Smooth muscle cell (in vitro differentiated cells): Measurements from ENCODE around the gene MTERF2. TPM values are rescaled to one million over a fixed set of nuclear protein-coding genes. Genes with fewer than 3 reads are reported as not detected.

Experiments used
- DNase-seq: peaks from one replicate; lab custom pipeline; 2025; ENCODE audit not compliant: unreplicated experiment; lab: John Stamatoyannopoulos, UW
- H2AFZ ChIP-seq: fragments of 200-600 bp; sonication (generic); 2 replicates; pipeline ENCODE4 v1.6.0; 2016; ENCODE audit warnings: antibody characterized with exemption, low read depth, mild to moderate bottlenecking
- H3F3A ChIP-seq: fragments of 200-600 bp; sonication (generic); 2 replicates; pipeline ENCODE4 v1.6.0; 2017; ENCODE audit warnings: antibody characterized with exemption, low read depth
- H3K27ac ChIP-seq: fragments of 200-600 bp; sonication (generic); 2 replicates; pipeline ENCODE4 v1.5.1; 2016; ENCODE audit warnings: low read depth, mild to moderate bottlenecking
- H3K27me3 ChIP-seq: fragments of 200-600 bp; sonication (generic); 2 replicates; pipeline ENCODE4 v1.6.1; 2016; ENCODE audit warnings: low read depth, mild to moderate bottlenecking
- H3K36me3 ChIP-seq: fragments of 200-600 bp; sonication (generic); 2 replicates; pipeline ENCODE4 v1.5.1; 2016; ENCODE audit warnings: low read depth
- H3K4me1 ChIP-seq: fragments of 200-600 bp; sonication (generic); 2 replicates; pipeline ENCODE4 v1.5.1; 2016; ENCODE audit warnings: low read depth
- H3K4me2 ChIP-seq: fragments of 200-600 bp; sonication (generic); 2 replicates; pipeline ENCODE4 v1.6.0; 2016; ENCODE audit warnings: mild to moderate bottlenecking
- H3K4me3 ChIP-seq: fragments of 200-600 bp; sonication (generic); 2 replicates; pipeline ENCODE4 v1.5.1; 2016; ENCODE audit warnings: mild to moderate bottlenecking
- H3K79me2 ChIP-seq: fragments of 200-600 bp; sonication (generic); 2 replicates; pipeline ENCODE4 v1.6.0; 2016; ENCODE audit warnings: low read depth, mild to moderate bottlenecking
- H3K9ac ChIP-seq: fragments of 200-600 bp; sonication (generic); 2 replicates; pipeline ENCODE4 v1.6.0; 2016; ENCODE audit warnings: low read depth
- H3K9me3 ChIP-seq: fragments of 200-600 bp; sonication (generic); replicated peaks from 2 replicates; pipeline ENCODE4 v1.5.1; 2016; ENCODE audit warnings: low read depth
- H4K20me1 ChIP-seq: fragments of 200-600 bp; sonication (generic); 2 replicates; pipeline ENCODE4 v1.6.0; 2016; ENCODE audit warnings: low read depth
- CTCF ChIP-seq: fragments of 200-600 bp; sonication (generic); IDR thresholded peaks from 2 replicates; pipeline ENCODE4 v1.5.1; 2017; ENCODE audit warnings: borderline replicate concordance, mild to moderate bottlenecking, antibody characterized with exemption; ENCODE audit not compliant: insufficient read depth, poor library complexity, severe bottlenecking
- WGBS: methylation state at CpG from one replicate; pipeline ENCODE4 v1.1.7; 2016; ENCODE audit warnings: low lambda C conversion rate; 5-methylcytosine and 5-hydroxymethylcytosine counted together
- polyA plus RNA-seq: library from polyadenylated mRNA; unstranded; fragments of >200 nt; fragmentation: Nextera tagmentation; extraction: Ambion mirVana; gene quantifications from 2 replicates; pipeline ENCODE4 v1.2.1, GENCODE V29; 2016
- total RNA-seq: library from RNA; depleted of rRNA; stranded (reverse); fragments of >200 nt; gene quantifications from 2 replicates; pipeline ENCODE4 v1.2.3, GENCODE V29; 2014

Gene MTERF2
- total and polyA plus RNA-seq, 2 experiments from 2014 or later: 2.8 to 5.0 TPM

GRCh38 chr12:106945261-106945851 lies 41.6 kb downstream of the MTERF2 start:
- Histone ChIP-seq H3K4me2 (no peak overlapping the region), H3K4me3 (no peak overlapping the region), H2AFZ (no peak overlapping the region), H3K4me1 (no peaks in the 10 kb centered on the region), H3K79me2 (no peaks in the 10 kb centered on the region), H3K9ac (no peak overlapping the region), H3K27ac (no peak overlapping the region), H4K20me1 (no peaks in the 10 kb centered on the region), H3K27me3 (no peaks in the 10 kb centered on the region), H3K9me3 (no peaks in the 10 kb centered on the region), H3K36me3 (no peaks in the 10 kb centered on the region), H3F3A (no peaks in the 10 kb centered on the region)
- DNase-seq: no peak
- WGBS: 3% methylated on average over 1 of the region's 1 CpG
- TF ChIP-seq CTCF: no peak

DNA sequence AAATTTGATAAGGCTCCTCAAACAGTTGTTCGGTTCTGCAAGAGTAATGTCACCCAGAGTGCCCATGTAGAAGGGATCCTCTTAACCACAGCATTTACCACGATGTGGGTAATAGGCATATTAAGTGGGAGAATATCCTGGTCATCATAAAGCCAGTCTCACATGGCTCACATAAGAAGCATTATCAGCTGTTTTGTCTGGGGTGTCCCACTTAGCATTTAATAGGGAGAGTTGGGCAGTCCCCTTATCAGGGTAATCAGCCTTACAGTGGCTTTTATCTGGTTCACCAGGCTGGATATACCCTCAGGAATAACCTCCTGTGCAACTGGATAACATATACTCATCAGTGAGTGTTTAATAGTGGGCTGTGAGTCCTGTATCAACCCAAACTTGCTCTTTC lies 44.2 kb downstream of the MTERF2 start:
- no peak for TF ChIP-seq CTCF
- Histone ChIP-seq H3K27me3 (no peaks in the 10 kb centered on the region), H3K27ac (no peak overlapping the region), H3F3A (no peaks in the 10 kb centered on the region), H4K20me1 (no peaks in the 10 kb centered on the region), H3K4me3 (no peak overlapping the region), H2AFZ (no peak overlapping the region), H3K79me2 (no peaks in the 10 kb centered on the region), H3K4me2 (no peak overlapping the region), H3K36me3 (no peaks in the 10 kb centered on the region), H3K9me3 (no peaks in the 10 kb centered on the region), H3K9ac (no peak overlapping the region), H3K4me1 (no peaks in the 10 kb centered on the region)
- WGBS: 93% methylated on average over 2 of the region's 2 CpGs
- no peak for DNase-seq

DNA sequence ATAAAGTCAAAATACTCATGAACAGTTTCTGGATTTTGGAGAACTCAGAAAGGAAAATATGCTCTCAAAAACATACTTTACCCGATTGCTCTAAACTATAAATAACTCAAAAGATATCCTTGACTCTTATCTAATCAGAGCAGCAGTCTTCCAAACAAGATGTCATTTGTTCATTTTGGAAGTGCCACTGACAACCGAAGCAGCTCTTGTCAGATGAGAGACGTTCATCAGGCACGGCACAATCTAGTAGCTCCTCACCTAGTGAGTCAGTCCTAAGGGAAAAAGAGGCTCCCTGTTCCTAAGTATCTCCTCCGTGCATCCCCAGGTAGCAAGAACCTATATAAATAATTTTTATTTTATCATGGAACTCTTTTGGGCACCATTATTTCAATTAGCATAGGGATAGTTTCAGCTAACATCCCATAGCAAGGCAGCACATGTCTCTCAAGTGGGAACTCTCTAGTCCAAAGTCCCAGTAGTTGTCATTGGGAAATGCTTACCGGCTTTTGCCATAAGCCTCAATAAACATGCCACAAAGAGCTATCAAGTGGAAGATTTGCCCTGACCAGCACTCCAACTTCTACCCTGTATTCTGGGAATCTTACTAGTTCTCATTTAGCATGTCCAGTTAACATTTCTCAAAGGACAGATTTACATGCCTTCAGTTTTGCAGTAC lies 45.3 kb downstream of the MTERF2 start:
- 69% methylated on average over 6 of the region's 6 CpGs for WGBS
- Histone ChIP-seq H3K79me2 (no peaks in the 10 kb centered on the region), H3K4me3 (no peak overlapping the region), H3K9ac (no peak overlapping the region), H3K36me3 (no peaks in the 10 kb centered on the region), H3F3A (no peaks in the 10 kb centered on the region), H3K27me3 (no peaks in the 10 kb centered on the region), H3K9me3 (no peaks in the 10 kb centered on the region), H2AFZ (no peak overlapping the region), H3K4me2 (no peak overlapping the region), H3K27ac (no peak overlapping the region), H4K20me1 (no peaks in the 10 kb centered on the region), H3K4me1 (no peaks in the 10 kb centered on the region)
- DNase-seq: no peak
- TF ChIP-seq CTCF: no peak

GRCh38 chr12:106934277-106934676 lies 52.7 kb downstream of the MTERF2 start:
- TF ChIP-seq CTCF: no peak
- Histone ChIP-seq H3K9me3 (no peaks in the 10 kb centered on the region), H3K36me3 (no peaks in the 10 kb centered on the region), H2AFZ (no peak overlapping the region), H3K27ac (no peak overlapping the region), H4K20me1 (no peaks in the 10 kb centered on the region), H3K9ac (no peak overlapping the region), H3K4me2 (no peak overlapping the region), H3K4me1 (no peaks in the 10 kb centered on the region), H3K79me2 (no peaks in the 10 kb centered on the region), H3F3A (no peaks in the 10 kb centered on the region), H3K27me3 (no peaks in the 10 kb centered on the region), H3K4me3 (no peak overlapping the region)
- 81% methylated on average over 3 of the region's 3 CpGs for WGBS
- DNase-seq: no peak
